ENCODE results near the gene CTDNEP1. TPM values are rescaled to one million over a fixed set of nuclear protein-coding genes. Genes with fewer than 3 reads are reported as not detected.

CTDNEP1 gene
- total RNA-seq, 6 experiments from 2014 or later = 25.9 to 34.6 (median 31.9) TPM

DNA sequence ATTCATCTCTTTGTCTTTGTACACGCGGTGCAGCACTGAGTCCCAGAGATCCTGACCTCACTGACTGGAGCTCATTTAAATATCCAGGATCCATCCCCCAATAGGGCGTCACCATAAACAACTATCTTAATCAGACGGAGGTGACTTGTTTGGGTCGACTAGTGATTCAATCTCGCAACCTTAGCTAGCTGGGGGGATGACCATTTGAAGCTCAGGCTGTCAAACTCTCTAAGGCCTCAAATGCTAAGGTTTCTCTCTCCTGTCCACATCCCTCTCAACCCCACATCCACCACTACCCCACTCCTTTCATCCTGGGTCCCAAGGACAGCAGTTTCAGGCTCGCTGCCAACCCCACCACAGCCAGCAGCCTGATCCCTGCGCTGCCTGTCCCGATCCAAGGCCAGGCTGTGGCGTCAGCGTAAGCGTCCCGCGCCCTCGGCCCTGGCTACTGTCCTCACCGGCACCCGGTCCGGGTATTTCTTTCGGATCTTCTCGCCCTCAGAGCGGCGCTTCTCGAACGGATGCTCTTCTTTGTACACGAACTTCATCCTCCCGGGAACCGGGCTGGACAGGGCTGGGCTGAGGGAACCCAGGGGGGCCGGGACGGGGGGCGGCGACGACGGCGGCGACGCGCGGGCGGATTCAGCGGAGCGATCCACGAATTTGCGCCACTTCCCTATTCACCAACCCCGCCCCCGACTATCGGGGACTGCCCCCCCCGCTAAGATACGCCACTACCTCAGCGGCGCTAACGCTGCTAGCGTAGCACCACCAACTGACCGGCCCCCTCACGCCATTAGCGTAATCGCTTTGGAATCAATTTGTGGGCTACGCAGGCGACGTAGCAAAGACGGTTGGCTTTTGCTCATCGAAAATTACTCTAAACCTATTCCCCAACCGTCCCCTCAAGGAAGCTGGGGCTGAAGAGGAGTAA, 9.5 kb downstream of the CTDNEP1 start, which contains the start of gene GABARAP:
Gene GABARAP (minus strand): TSS at position 667 of the 934 bp plus-strand sequence. CDS start 119 bp downstream, at position 548.
- DNase-seq (peak; percentile 93 to 95 (median 95)), ATAC-seq (peak; percentile 50 to 73 (median 58))
- peaks cover 0 to 27% (median 8%) of the 10 kb centered on the region in 4 donors for H3K4me1 ChIP-seq
- TF ChIP-seq, protein P1, sequence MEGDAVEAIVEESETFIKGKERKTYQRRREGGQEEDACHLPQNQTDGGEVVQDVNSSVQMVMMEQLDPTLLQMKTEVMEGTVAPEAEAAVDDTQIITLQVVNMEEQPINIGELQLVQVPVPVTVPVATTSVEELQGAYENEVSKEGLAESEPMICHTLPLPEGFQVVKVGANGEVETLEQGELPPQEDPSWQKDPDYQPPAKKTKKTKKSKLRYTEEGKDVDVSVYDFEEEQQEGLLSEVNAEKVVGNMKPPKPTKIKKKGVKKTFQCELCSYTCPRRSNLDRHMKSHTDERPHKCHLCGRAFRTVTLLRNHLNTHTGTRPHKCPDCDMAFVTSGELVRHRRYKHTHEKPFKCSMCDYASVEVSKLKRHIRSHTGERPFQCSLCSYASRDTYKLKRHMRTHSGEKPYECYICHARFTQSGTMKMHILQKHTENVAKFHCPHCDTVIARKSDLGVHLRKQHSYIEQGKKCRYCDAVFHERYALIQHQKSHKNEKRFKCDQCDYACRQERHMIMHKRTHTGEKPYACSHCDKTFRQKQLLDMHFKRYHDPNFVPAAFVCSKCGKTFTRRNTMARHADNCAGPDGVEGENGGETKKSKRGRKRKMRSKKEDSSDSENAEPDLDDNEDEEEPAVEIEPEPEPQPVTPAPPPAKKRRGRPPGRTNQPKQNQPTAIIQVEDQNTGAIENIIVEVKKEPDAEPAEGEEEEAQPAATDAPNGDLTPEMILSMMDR (IDR thresholded peaks at IDR 0.05) = no peak
- peak; percentile 54 for TF ChIP-seq POLR2A (IDR thresholded peaks at IDR 0.05)
- H3K4me3 ChIP-seq = peak within 1 kb of the TSS; percentile 84 to 90 (median 88)
- intact Hi-C loops (cut with DNase I) = no loop called here
- under 1% methylated on average over 35 of the region's 62 CpGs for WGBS (ENCODE audit: insufficient coverage, low coverage, low lambda C conversion rate, missing lambda C conversion rate)
- H3K27me3 ChIP-seq = no peaks in the 10 kb centered on the region
- peaks cover 5 to 39% (median 18%) of the 10 kb centered on the region in 4 donors for H3K36me3 ChIP-seq
- H3K9me3 ChIP-seq = no peaks in the 10 kb centered on the region
- H3K27ac ChIP-seq = peak within 1 kb of the TSS; percentile 95 to 99 (median 97)

DNA sequence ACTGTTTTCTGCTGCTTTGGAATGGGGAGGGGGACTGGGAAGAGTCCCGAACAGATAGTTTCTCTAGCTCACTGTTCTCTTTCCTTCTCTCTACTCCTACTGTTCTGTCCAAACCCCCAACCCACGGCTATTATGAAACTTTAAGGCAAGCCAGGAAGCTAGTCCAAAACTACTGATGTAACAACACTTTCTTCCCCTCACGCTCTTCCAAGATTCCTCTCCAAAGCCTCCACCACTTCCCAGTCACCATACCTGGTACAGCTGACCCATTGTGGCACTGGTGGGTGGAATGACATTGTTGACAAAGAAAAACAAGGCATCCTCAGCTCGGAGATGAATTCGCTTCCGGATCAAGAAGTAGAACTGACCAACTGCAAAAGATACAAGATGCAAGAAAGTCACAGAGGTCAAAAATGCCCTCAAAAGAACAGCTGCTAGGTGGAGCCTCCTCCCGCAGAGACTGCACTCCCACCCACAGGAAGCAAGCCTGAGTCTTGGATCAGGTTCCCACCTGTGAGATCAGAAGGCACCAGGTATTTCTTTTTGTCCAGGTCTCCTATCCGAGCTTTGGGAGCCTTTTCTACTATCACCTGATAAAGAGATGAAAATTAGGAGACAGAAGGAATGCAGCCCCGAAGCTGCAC, 10.3 kb downstream of the CTDNEP1 start:
- peak overlapping the region; percentile 95 to 99 (median 97) for H3K27ac ChIP-seq
- peak in 1 of 3 donors; percentile 13 for DNase-seq

DNA sequence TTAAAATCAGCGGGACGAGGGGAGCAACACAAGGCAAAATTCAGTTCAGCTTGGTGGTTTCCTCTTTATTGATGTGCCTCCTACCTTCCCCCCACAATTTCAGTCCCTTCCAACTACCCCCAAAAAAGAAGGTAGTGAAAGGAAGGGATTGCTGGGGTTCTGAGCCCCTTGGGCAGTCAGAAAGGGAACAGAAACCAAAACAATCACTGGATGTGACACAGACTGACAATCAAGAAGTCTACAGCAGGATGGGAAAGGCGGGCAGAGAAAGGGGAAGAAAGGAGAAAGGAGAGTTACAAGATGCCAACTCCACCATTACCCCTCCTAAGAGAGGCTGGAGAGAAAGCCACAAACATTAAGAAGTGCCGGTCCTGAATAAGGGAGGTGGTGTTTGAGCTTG, 11.2 kb downstream of the CTDNEP1 start:
- ATAC-seq = no peak
- H3K27ac ChIP-seq = peak overlapping the region in 2 of 3 donors; percentile 43 to 99
- WGBS (ENCODE audit: insufficient coverage, low coverage, low lambda C conversion rate, missing lambda C conversion rate) = 63% methylated on average over 4 of the region's 4 CpGs

More for the DNA sequence above, 10.3 kb downstream of the CTDNEP1 start:
- 15% methylated on average over 9 of the region's 9 CpGs for WGBS (ENCODE audit: insufficient coverage, low coverage, low lambda C conversion rate, missing lambda C conversion rate)
- intact Hi-C loops (cut with DNase I) = no loop called here
- TF ChIP-seq, protein P1 (IDR thresholded peaks at IDR 0.05) = no peak
- no peak for TF ChIP-seq POLR2A (IDR thresholded peaks at IDR 0.05)
- H3K9me3 ChIP-seq = no peaks in the 10 kb centered on the region
- peak overlapping the region; percentile 84 to 90 (median 88) for H3K4me3 ChIP-seq
- H3K36me3 ChIP-seq = peaks cover 5 to 34% (median 16%) of the 10 kb centered on the region in 4 donors
- no peaks in the 10 kb centered on the region for H3K27me3 ChIP-seq
- ATAC-seq = no peak
- H3K4me1 ChIP-seq = peaks cover 0 to 27% (median 8%) of the 10 kb centered on the region in 4 donors

More for the DNA sequence above, 11.2 kb downstream of the CTDNEP1 start:
- TF ChIP-seq POLR2A (IDR thresholded peaks at IDR 0.05) = no peak
- TF ChIP-seq, protein P1 (IDR thresholded peaks at IDR 0.05) = no peak
- peaks cover 5 to 28% (median 13%) of the 10 kb centered on the region in 4 donors for H3K36me3 ChIP-seq
- peak overlapping the region in 2 of 3 donors; percentile 24 to 84 for H3K4me3 ChIP-seq
- H3K9me3 ChIP-seq = no peaks in the 10 kb centered on the region
- peaks cover 0 to 27% (median 8%) of the 10 kb centered on the region in 4 donors for H3K4me1 ChIP-seq
- DNase-seq = no peak
- intact Hi-C loops (cut with DNase I) = no loop called here
- no peaks in the 10 kb centered on the region for H3K27me3 ChIP-seq

Data from right lobe of liver (tissue), 6 donors.